ENCODE data around the gene INA. TPM values are rescaled to one million over a fixed set of nuclear protein-coding genes. Genes with fewer than 3 reads are reported as not detected.

Gene INA
- total RNA-seq, 1 experiment from 2014 or later: not detected

- no peak overlapping the region for H2AFZ ChIP-seq (ENCODE audit: low read depth, low read length, poor library complexity, severe bottlenecking)
- no peak overlapping the region for H3K4me2 ChIP-seq (ENCODE audit: low read length)
- no peak overlapping the region for H3K27ac ChIP-seq (ENCODE audit: low read depth, low read length)
- no TSS peak for BruUV-seq (replicated peaks)
- H3K4me1 ChIP-seq (ENCODE audit: control insufficient read depth in 1 of 2, insufficient read depth in 2 of 2, low read length in 2 of 2): peaks cover 7 to 11% of the 10 kb centered on the region in 2 experiments
- H3K36me3 ChIP-seq (ENCODE audit: control insufficient read depth in 1 of 2, insufficient read depth in 2 of 2, low read length in 2 of 2): no peaks in the 10 kb centered on the region
- RAD21 ChIA-PET (ENCODE audit: low non-redundant PET in 1 of 2, low total read pairs in 2 of 2, uncharacterized antibody in 2 of 2, unreplicated experiment in 2 of 2): no interaction called here
- H4K20me1 ChIP-seq (ENCODE audit: insufficient read depth): no peaks in the 10 kb centered on the region
- no peak overlapping the region for H3K9ac ChIP-seq (ENCODE audit: low read length)
- ATAC-seq (no peak), DNase-seq (ENCODE audit: low read depth, low spot score) (no peak)
- intact Hi-C loops (cut with micrococcal nuclease): no loop called here
- POLR2A ChIA-PET: no interaction called here
- H3K9me2 ChIP-seq (ENCODE audit: insufficient read depth): no peaks in the 10 kb centered on the region
- TF ChIP-seq CBX3 (IDR thresholded peaks at IDR 0.05; ENCODE audit: low read depth): no peak
- TF ChIP-seq SIN3A (IDR thresholded peaks at IDR 0.05; ENCODE audit: low read depth): no peak
- TF ChIP-seq POLR2A (IDR thresholded peaks at IDR 0.05; ENCODE audit: borderline replicate concordance, extremely low read depth, insufficient read depth, insufficient read length): no peak
- TF ChIP-seq RAD21 (IDR thresholded peaks at IDR 0.05; ENCODE audit: low read depth): no peak
- no peak for TF ChIP-seq EGR1 (IDR thresholded peaks at IDR 0.05; ENCODE audit: low read depth)
- TF ChIP-seq REST (IDR thresholded peaks at IDR 0.05; ENCODE audit: low read depth): no peak
- TF ChIP-seq ELF1 (IDR thresholded peaks at IDR 0.05; ENCODE audit: borderline replicate concordance, low read depth): no peak
- no peak for TF ChIP-seq EZH2 (IDR thresholded peaks at IDR 0.05)
- no peak for TF ChIP-seq JUND (IDR thresholded peaks at IDR 0.05)
- TF ChIP-seq CEBPB (IDR thresholded peaks at IDR 0.05; ENCODE audit: low read depth): no peak
- no peak for TF ChIP-seq MAX (IDR thresholded peaks at IDR 0.05)
- TF ChIP-seq YY1 (IDR thresholded peaks at IDR 0.05; ENCODE audit: extremely low read depth, insufficient replicate concordance, low read depth, low read length): no peak
- no peak for TF ChIP-seq FOSL1 (IDR thresholded peaks at IDR 0.05; ENCODE audit: low read depth)
- no peak for TF ChIP-seq ZNF274 (IDR thresholded peaks at IDR 0.05; ENCODE audit: low read depth, low read length)
- TF ChIP-seq EZH2phosphoT487 (IDR thresholded peaks at IDR 0.05; ENCODE audit: borderline replicate concordance): no peak
- TF ChIP-seq ATF3 (IDR thresholded peaks at IDR 0.05): no peak
- no peak for TF ChIP-seq CTCF (IDR thresholded peaks at IDR 0.05 in 2 of 3, conservative IDR thresholded peaks at IDR 0.05 in 1 of 3; ENCODE audit: borderline replicate concordance in 1 of 3, insufficient read depth in 1 of 3, low read depth in 2 of 3, low read length in 2 of 3)
- no peak for TF ChIP-seq TCF7L2 (IDR thresholded peaks at IDR 0.05; ENCODE audit: borderline replicate concordance, extremely low read depth, insufficient read depth, insufficient read length)
- no peak for TF ChIP-seq SP1 (IDR thresholded peaks at IDR 0.05; ENCODE audit: low read depth)
- TF ChIP-seq SRF (IDR thresholded peaks at IDR 0.05; ENCODE audit: low read depth): no peak
- no peaks in the 10 kb centered on the region for H3K79me2 ChIP-seq (ENCODE audit: insufficient read depth, low read length)
- no peaks in the 10 kb centered on the region for H3K9me3 ChIP-seq (ENCODE audit: control insufficient read depth in 1 of 2, insufficient read depth in 1 of 2, low read depth in 1 of 2, low read length in 2 of 2)
- peaks cover 39% of the 10 kb centered on the region for H3K27me3 ChIP-seq (ENCODE audit: insufficient read depth, low read length)
- CTCF ChIA-PET: no interaction called here
- H3K4me3 ChIP-seq (replicated peaks in 1 of 2; ENCODE audit: low read depth in 1 of 2, low read length in 2 of 2): no peak overlapping the region
Observed at GRCh38 chr10:103277713-103278536, 987 bp downstream of the INA start.

Data from HCT116 (cell line).